HG03442 (cell line): Measurements from ENCODE around the gene MRPL55.

Source experiments
- ATAC-seq: cut with Tn5 transposase; IDR thresholded peaks from one replicate; pipeline ENCODE4 v1.9.1; 2021; ENCODE audit warnings: mild to moderate bottlenecking, moderate library complexity; ENCODE audit not compliant: unreplicated experiment

Gene MRPL55

GRCh38 chr1:228109073-228109961, at the start of gene MRPL55:
Gene MRPL55, minus strand, starts transcription at chr1:228109299. Its CDS starts 1,039 bp downstream, at chr1:228108260.
- peak; percentile 86 for ATAC-seq

DNA sequence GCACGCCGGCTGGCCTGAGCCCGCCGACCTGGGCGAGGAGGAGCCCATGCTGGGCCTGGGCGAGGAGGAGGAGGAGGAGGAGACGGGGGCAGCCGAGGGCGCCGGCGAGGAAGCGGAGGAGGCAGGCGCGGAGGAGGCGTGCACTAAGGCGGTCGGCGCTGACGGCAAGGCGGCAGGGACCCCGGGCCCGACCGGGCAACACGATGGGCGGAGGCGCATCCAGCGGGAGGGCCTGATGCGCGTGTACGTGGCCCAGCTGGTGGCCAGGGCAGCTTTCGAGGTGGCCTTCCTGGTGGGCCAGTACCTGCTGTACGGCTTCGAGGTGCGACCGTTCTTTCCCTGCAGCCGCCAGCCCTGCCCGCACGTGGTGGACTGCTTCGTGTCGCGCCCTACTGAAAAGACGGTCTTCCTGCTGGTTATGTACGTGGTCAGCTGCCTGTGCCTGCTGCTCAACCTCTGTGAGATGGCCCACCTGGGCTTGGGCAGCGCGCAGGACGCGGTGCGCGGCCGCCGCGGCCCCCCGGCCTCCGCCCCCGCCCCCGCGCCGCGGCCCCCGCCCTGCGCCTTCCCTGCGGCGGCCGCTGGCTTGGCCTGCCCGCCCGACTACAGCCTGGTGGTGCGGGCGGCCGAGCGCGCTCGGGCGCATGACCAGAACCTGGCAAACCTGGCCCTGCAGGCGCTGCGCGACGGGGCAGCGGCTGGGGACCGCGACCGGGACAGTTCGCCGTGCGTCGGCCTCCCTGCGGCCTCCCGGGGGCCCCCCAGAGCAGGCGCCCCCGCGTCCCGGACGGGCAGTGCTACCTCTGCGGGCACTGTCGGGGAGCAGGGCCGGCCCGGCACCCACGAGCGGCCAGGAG, 49.3 kb upstream of the MRPL55 start:
- ATAC-seq = no peak

GRCh38 chr1:228157729-228158126, 48.6 kb upstream of the MRPL55 start:
- ATAC-seq = no peak

DNA sequence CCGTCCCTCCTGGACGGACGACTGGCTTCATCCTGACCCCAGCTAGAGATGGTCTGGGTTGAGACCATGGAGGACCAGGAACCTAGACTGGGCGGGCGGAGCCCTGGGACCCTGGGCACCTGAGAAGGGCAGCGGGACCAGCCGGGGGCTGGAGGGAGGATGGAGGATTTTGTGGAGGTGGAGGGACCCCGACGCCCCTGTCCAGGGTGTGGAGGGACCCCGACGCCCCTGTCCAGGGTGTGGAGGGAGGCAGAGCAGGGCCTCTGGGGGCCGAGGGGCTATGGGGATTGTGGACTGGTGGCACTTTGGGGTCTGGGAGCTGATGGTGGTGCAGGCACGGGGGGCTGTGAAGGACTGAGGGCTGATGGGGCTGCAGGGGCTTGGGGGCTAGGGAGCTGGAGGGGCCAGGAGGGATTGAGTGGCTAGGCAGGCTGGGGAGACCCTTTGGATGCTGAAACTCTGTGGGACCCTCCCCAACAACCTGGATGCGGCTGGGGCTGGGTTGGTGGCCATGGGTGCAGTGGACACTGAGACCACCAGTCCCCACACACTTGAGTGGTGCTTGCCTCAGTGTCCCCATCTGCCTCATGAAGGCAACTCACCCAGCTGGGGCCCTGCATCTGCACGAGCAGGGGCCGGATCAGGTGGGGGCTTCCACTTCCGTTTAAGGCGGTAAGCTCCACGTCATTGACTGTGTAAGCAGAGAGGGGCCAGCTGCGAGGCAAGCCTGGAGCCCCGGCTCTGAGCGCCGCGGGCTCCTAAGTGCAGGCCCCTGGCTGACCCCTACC, 48.0 kb upstream of the MRPL55 start:
- ATAC-seq = no peak

DNA sequence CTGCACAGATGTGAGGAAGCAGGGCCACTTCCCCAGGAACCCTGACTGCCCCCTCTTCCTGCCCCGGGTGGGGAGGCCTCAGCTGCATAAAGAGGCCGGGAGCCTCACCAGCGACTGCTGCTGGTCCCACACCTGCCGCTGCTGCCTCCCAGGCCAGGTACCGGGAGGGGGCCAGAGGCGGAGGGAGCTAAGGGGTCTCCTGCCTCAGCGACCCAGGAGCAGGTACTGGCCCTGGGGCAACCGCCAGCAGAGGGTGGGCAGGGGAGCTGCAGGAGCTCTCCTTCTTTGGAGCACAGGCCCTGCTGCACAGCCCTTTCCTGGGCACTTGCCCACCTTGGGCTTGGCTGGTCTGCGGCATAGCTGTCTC, 47.4 kb upstream of the MRPL55 start:
- no peak for ATAC-seq

DNA sequence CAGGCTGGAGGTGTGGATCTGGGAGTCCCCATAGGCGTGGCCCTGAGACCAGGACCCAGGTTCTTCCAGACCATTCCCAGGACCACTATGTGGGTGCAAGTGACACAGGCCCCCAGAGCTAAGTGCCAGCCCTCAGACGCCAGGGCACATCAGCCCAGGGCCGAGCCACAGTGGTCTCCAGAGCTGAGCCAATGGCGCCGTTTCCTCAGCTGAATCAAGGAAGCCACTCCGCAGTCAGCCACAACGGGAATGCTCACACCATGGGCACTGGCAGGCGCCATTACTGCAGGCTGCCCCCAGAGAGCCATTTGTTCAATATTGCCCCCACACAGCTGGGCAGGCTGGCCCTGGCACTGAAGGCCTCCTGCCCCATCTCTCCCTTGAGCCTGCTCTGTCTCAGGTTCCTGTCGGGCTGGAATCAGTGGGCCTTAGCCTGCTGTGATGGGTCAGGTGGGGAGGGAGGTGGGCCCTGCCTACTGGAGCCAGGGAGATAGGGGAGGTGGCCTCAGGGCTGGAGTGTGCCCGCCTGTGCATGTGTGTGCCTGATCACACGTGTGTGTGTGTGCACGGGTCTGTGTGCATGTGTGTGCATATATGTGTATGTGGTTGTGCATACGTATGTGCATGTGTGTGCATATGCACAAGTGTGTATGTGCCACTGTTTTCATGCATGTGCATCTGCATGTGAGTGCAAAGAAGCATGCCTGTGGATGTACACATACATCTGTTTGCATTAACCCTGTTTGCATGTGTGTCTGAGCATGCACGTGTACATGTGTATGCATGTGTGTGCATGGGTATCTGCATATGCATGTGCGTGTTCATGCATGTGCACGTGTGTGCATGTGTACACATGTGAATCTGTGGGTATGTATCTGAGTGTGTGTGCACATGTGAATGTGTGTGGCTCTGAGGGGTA, 46.8 kb upstream of the MRPL55 start:
- ATAC-seq = no peak

DNA sequence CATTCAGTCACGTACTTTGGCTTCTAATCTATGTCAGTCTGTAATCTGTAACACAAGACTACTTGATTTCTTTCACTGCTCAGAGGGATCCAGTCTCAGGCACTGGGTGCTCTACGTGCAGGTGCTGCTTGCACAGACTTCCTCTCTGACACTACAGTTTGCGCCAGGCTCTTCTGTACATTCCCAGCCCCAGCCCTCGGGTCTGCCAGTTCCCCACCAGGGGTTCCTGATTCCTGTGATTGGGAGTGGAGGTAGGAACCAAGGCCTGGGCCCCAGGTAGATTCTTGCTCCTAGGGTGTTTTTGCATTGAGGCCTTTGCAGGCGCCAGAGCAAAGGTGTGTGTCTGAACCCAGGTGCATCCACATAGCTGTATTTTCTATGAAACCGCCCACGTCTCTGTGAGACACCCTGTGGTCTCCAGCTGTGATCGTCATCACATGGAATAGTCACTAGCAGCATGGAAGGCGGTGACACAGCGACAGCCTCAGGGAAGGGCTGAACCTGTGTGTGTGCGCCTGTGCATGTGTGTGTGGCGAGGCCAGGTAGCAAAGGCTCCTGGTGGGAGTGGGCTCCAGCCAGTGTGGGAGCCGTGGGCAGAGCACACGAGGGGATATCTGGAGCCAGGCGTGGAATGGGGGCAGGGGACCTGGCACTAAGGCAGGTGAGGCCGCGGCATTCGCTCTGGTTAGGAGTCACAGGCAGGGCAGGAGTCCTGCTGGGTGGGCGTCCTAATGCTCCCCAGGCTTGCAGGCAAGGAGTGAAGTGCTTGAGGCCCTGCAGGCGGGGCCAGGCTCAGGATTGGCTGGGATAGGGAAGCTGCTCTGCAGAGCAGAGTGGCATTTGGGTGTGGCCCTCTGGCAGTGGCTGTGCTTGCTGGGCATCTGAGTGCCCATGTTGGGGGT, 45.8 kb upstream of the MRPL55 start:
- ATAC-seq = no peak

DNA sequence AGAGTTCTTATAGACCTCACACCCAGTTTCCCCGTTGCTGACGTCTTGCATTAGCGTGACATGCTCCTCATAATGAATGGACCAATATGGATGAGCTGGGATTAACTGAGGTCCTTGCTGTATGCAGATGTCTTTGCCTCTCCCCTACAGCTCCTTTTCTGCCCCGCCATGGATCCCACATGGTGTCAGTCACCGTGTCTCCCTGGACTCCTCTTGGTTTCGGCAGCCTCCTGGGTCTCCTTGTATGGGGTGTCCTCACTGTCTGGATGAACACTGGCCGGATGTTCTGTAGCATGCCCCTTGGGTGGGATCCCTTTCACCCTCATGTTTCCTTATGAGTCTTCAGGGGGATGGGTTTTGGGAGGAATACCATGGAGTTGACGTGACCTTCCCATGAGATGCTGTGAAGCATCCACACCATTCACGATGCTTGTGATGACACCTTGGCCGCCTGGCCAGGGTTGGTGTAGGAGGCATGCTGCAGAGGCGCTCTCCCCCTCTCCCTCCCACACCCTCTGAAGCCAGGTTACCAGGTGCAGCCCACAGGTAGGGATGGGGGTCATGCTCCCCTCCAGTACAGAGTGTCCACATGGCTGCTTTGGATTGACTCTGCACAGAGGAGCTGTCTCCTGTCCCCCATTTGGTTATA, 45.0 kb upstream of the MRPL55 start:
- no peak for ATAC-seq

GRCh38 chr1:228152918-228153258, 43.8 kb upstream of the MRPL55 start:
- no peak for ATAC-seq

DNA sequence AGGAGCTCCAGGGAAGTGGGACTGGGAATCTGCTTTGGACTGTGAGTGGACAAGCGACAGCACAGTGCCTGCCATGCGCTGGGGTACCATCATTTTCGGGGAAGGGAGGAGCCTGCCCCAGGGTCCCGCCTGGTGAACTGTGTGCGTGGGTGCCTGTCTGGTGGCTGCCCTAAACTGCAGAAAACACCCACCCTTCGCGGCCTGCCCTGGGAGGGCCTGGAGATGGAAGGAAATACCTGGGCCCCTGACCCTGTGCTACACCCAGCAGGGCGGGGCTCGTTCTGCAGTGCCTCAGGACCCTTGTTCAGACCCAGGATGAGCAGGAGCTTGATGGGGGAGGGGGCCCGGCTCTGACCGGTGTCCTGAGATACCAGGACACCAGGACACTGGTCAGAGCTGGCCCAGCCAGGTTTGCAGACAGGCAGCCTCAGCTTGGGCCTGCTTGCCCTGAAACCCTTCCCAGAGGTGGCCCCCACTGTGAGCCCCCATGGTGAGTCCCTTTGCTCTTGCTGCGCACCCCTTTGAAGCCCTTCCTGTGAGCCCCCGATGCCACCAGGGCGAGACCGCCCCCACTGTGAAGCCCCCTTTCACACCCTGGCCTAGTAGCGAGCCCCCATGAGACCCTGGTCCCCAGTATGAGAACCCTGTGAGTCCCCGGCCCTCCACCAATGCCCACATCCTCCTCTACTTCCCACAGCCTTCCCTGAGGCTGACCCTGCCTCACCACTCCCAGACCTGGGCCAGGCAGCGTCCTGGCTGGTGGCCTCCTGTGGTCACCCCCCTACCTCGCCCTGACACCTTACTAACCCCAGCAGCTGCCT, 43.2 kb upstream of the MRPL55 start:
- no peak for ATAC-seq

DNA sequence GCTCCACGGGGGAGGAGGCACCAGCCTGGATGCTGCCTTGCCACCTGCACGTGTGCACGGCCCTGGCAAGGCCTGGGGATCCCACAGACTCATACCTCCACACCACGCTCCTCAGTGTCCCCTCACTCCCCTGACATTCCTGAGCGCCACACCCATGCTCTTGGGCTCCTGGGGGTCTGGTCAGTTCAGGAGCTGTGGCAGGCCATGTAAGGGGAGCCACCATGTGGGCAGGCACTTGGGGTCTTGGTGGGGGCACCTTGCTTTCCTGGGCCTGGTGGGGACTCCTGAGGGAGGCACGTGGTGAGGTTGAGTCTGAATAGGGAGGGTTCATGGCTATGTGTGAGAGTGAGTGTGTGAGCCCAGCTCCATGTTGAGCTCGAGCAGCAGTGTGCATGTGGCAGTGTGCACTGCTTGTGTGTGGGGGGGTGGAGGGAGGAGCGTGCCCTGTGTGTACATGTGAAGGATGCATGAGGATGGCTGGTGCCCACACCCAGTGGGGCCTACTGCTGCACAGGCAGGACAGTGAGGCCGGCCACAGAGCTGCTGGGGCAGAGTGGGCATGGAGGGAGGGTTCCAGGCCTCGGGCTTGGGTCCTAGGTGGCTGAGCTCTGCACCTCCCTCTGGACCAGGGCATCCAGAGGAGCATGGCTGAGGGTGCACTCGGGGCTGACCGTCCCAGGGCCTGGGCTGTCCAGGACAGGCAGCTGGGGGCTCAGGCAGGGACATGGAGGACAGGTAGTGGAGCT, 42.3 kb upstream of the MRPL55 start:
- ATAC-seq = no peak

GRCh38 chr1:228150461-228151179, 41.5 kb upstream of the MRPL55 start:
- no peak for ATAC-seq

- ATAC-seq = no peak
Measured at GRCh38 chr1:228150120-228150460, 41.0 kb upstream of the MRPL55 start.

- no peak for ATAC-seq
Measured at GRCh38 chr1:228149406-228150119, 40.5 kb upstream of the MRPL55 start, which contains the start of gene GJC2. Gene GJC2, plus strand, starts transcription at chr1:228149930. Its CDS starts 7,829 bp downstream, at chr1:228157759.

DNA sequence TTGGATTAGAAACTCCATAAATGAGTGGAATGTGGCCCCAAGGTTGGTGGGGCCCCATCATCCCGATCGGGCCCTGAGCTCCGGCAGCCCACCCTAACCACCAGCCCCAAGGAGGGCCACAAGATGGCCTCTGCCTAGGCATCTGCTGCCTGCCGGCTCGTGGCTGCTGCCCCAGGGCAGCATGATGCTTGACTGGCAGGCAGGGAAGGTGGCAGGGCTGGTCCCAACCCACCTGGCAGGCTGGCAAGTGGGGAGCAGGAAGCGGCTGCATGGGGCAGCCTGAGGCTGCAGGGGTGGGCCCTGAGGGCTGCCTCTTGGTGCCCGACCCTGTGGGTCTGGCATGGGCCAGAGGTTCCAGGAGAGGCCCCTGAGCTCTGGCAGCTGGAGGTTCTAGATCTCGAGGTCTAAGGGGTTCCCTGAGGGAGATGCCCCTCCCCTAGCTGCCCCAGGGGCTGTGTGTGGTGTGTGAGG, 39.9 kb upstream of the MRPL55 start:
- ATAC-seq = no peak
